CD14-positive monocyte (primary cell): ENCODE data around the gene LRRC45. TPM values are rescaled to one million over a fixed set of nuclear protein-coding genes. Genes with fewer than 3 reads are reported as not detected.

Experiments used
- DNase-seq, 3 donors: peaks; one replicate each; pipeline ENCODE4 v3.0.0-alpha.2; 2011 to 2022
- H2AFZ ChIP-seq: 2 replicates; pipeline ENCODE4 v1.6.0; 2012; ENCODE audit warnings: mild to moderate bottlenecking, low read depth, low read length, inconsistent platforms; ENCODE audit not compliant: insufficient read depth, poor library complexity, severe bottlenecking
- H3K27ac ChIP-seq, 2 donors: 1 replicate in 1 of 2; 2 replicates in 1 of 2; pipeline ENCODE4 v1.5.1; 2012 to 2013; ENCODE audit warnings: low read length in 2 of 2, control low read depth in 1 of 2, inconsistent platforms in 1 of 2, low read depth in 1 of 2, mild to moderate bottlenecking in 1 of 2
- H3K27me3 ChIP-seq, 2 donors: one replicate each; pipeline versions ENCODE4 v1.6.0 to v1.6.1; 2011 to 2013; ENCODE audit warnings: low read length in 2 of 2; ENCODE audit not compliant: control insufficient read depth in 2 of 2, insufficient read depth in 2 of 2
- H3K36me3 ChIP-seq, 2 donors: replicated peaks in 1 of 2; 1 replicate in 1 of 2; 2 replicates in 1 of 2; pipeline versions ENCODE4 v1.5.1 to v1.6.1; 2012 to 2013; ENCODE audit warnings: low read length in 2 of 2, control low read depth in 1 of 2, inconsistent platforms in 1 of 2, mild to moderate bottlenecking in 1 of 2; ENCODE audit not compliant: insufficient read depth in 2 of 2, control insufficient read depth in 1 of 2
- H3K4me1 ChIP-seq, 2 donors: 1 replicate in 1 of 2; 2 replicates in 1 of 2; pipeline versions ENCODE4 v1.5.1 to v1.6.1; 2012 to 2013; ENCODE audit warnings: low read length in 2 of 2, control low read depth in 1 of 2, inconsistent platforms in 1 of 2, mild to moderate bottlenecking in 1 of 2, moderate library complexity in 1 of 2; ENCODE audit not compliant: insufficient read depth in 2 of 2, control insufficient read depth in 1 of 2
- H3K4me2 ChIP-seq: replicated peaks from 2 replicates; pipeline ENCODE3; 2012; ENCODE audit warnings: low read length, moderate library complexity, mild to moderate bottlenecking; ENCODE audit not compliant: poor library complexity, severe bottlenecking; ENCODE audit errors: extremely low read depth
- H3K4me3 ChIP-seq, 3 experiments: fragments of 200-600 bp in 1 of 3; sonication (generic) in 1 of 3; replicated peaks in 1 of 3; 1 replicate in 2 of 3; 2 replicates in 1 of 3; pipeline ENCODE4 v1.5.1; 2011 to 2013; ENCODE audit warnings: low read length in 3 of 3, mild to moderate bottlenecking in 3 of 3, control low read depth in 2 of 3, low read depth in 2 of 3, inconsistent platforms in 1 of 3, moderate library complexity in 1 of 3
- H3K79me2 ChIP-seq: 2 replicates; pipeline ENCODE4 v1.6.0; 2012; ENCODE audit warnings: mild to moderate bottlenecking, control low read depth, inconsistent platforms, low read length, moderate library complexity; ENCODE audit not compliant: insufficient read depth
- H3K9ac ChIP-seq: 2 replicates; pipeline ENCODE4 v1.6.0; 2017; ENCODE audit warnings: low read length, mild to moderate bottlenecking; ENCODE audit not compliant: insufficient read depth, poor library complexity, severe bottlenecking
- H3K9me3 ChIP-seq, 2 donors: replicated peaks in 1 of 2; 1 replicate in 1 of 2; 2 replicates in 1 of 2; pipeline versions ENCODE4 v1.5.1 to v1.6.1; 2012 to 2013; ENCODE audit warnings: low read length in 2 of 2, control low read depth in 1 of 2; ENCODE audit not compliant: control insufficient read depth in 1 of 2, insufficient read depth in 1 of 2
- H4K20me1 ChIP-seq: 2 replicates; pipeline ENCODE4 v1.6.0; 2012; ENCODE audit warnings: mild to moderate bottlenecking, low read length, control low read depth, moderate library complexity; ENCODE audit not compliant: insufficient read depth
- H3K27ac Mint-ChIP-seq, 7 donors: one replicate each; pipeline ENCODE4 v1.8.0; 2020; ENCODE audit warnings: mild to moderate bottlenecking in 7 of 7, mixed read lengths in 7 of 7, moderate library complexity in 6 of 7, inconsistent platforms in 2 of 7
- H3K27me3 Mint-ChIP-seq, 3 donors: one replicate each; pipeline ENCODE4 v1.8.0; 2021 to 2022; ENCODE audit warnings: low read depth in 3 of 3, mild to moderate bottlenecking in 3 of 3, mixed read lengths in 3 of 3, moderate library complexity in 3 of 3, inconsistent platforms in 1 of 3
- H3K36me3 Mint-ChIP-seq, 2 donors: one replicate each; pipeline ENCODE4 v1.8.0; 2020; ENCODE audit warnings: mixed read lengths in 2 of 2, inconsistent platforms in 1 of 2, mild to moderate bottlenecking in 1 of 2
- H3K4me1 Mint-ChIP-seq: one replicate; pipeline ENCODE4 v1.8.0; 2020; ENCODE audit warnings: mild to moderate bottlenecking, mixed read lengths
- H3K4me3 Mint-ChIP-seq, 2 donors: one replicate each; pipeline ENCODE4 v1.8.0; 2020; ENCODE audit warnings: mild to moderate bottlenecking in 2 of 2, mixed read lengths in 2 of 2, moderate library complexity in 1 of 2
- H3K9me3 Mint-ChIP-seq, 7 donors: one replicate each; pipeline ENCODE4 v1.8.0; 2020 to 2022; ENCODE audit warnings: mixed read lengths in 7 of 7, mild to moderate bottlenecking in 6 of 7, moderate library complexity in 6 of 7, inconsistent platforms in 2 of 7
- CTCF ChIP-seq: fragments of 200-600 bp; IDR thresholded peaks from one replicate; pipeline ENCODE4 v1.8.0; 2022; ENCODE audit warnings: antibody characterized with exemption, mild to moderate bottlenecking
- WGBS: methylation state at CpG from one replicate; pipeline ENCODE4 v1.1.5; 2013; ENCODE audit warnings: missing lambda C conversion rate; ENCODE audit not compliant: insufficient coverage; 5-methylcytosine and 5-hydroxymethylcytosine counted together
- intact Hi-C, 2 donors: fragments of 100-400 bp; cut with micrococcal nuclease; formaldehyde crosslinking; loops; one replicate each; pipeline versions ENCODE4 v1.15.0 to v1.15.1; 2023
- polyA plus RNA-seq, 3 donors: library from polyadenylated mRNA; depleted of rRNA in 1 of 3; unstranded in 2 of 3; stranded (reverse) in 1 of 3; fragments of 300-500 nt in 2 of 3; fragments of >200 nt in 1 of 3; fragmentation: Illumina TruSeq in 2 of 3; gene quantifications; 1 replicate in 2 of 3; 2 replicates in 1 of 3; pipeline ENCODE4 v1.2.3, GENCODE V29; 2012 to 2021

The LRRC45 gene
- polyA plus RNA-seq, 3 donors: 2.6 to 12.2 (median 3.4) TPM

DNA sequence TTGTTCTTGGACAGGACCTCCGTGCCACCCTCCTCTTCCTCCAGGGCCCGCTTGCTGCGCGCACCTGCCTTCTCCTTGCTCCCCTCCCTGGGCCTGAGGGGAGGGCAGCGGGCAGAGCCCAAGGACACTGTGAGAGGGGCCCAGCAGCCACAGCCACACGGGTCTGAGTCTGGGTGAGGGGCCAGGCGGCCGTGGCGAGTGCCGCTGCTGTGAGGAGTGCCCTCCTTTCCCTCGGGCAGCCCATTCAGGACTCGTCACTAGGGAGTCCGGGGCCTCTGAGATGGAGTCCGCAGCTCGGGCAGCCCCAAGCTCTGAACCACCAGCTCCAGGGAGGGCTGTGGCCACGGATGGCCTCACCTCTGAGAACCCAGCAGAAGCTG, 36.9 kb downstream of the LRRC45 start:
- no peak for TF ChIP-seq CTCF
- H3K4me2 ChIP-seq: no peak overlapping the region
- H3K36me3 ChIP-seq: peaks cover 85 to 87% of the 10 kb centered on the region in 2 donors
- H3K4me3 Mint-ChIP-seq: no peak overlapping the region
- 94% methylated on average over 10 of the region's 16 CpGs for WGBS
- no peaks in the 10 kb centered on the region for H3K9me3 Mint-ChIP-seq
- peaks cover 30 to 63% of the 10 kb centered on the region in 2 donors for H3K36me3 Mint-ChIP-seq
- no peaks in the 10 kb centered on the region for H3K9me3 ChIP-seq
- no peaks in the 10 kb centered on the region for H3K27me3 Mint-ChIP-seq
- no peaks in the 10 kb centered on the region for H3K27me3 ChIP-seq
- intact Hi-C loops: no loop called here
- no peak overlapping the region for H3K9ac ChIP-seq
- H2AFZ ChIP-seq: no peak overlapping the region
- H4K20me1 ChIP-seq: peaks cover 10% of the 10 kb centered on the region
- H3K27ac ChIP-seq: no peak overlapping the region
- H3K4me3 ChIP-seq: no peak overlapping the region
- H3K27ac Mint-ChIP-seq: peak overlapping the region in 1 of 7 donors; percentile 75
- DNase-seq: no peak
- peaks cover 10 to 17% of the 10 kb centered on the region in 2 donors for H3K4me1 ChIP-seq
- peaks cover 10% of the 10 kb centered on the region for H3K79me2 ChIP-seq
- peaks cover 15% of the 10 kb centered on the region for H3K4me1 Mint-ChIP-seq

DNA sequence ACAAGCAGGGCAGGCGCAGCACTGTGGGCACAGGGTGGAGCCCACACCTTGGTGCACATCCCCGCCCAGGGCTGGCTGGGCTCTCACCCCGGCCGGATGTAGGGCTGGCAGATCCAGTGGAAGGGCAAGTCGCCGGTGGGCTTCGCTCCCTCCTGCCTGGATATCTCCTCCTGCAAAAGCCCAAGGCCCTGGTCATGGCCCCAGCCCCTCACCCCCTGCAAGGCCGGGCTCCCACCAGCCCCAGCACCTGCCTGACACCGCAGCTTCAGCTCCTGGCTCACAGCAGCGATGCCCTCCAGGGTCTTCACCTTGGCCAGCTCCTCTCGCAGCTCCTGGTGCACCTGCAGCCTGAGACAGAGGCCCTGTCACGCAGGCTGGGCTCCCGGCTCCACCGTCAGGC, 37.5 kb downstream of the LRRC45 start:
- no peak overlapping the region for H3K27ac Mint-ChIP-seq
- no peak overlapping the region for H3K4me3 Mint-ChIP-seq
- H3K9ac ChIP-seq: no peak overlapping the region
- H3K36me3 ChIP-seq: peaks cover 81% of the 10 kb centered on the region in 2 donors
- H3K27me3 ChIP-seq: no peaks in the 10 kb centered on the region
- H3K9me3 ChIP-seq: no peaks in the 10 kb centered on the region
- H3K4me1 ChIP-seq: peaks cover 13 to 20% of the 10 kb centered on the region in 2 donors
- H3K27ac ChIP-seq: no peak overlapping the region
- H3K79me2 ChIP-seq: peaks cover 14% of the 10 kb centered on the region
- no peak overlapping the region for H3K4me3 ChIP-seq
- H3K36me3 Mint-ChIP-seq: peaks cover 27 to 59% of the 10 kb centered on the region in 2 donors
- peaks cover 12% of the 10 kb centered on the region for H4K20me1 ChIP-seq
- H3K9me3 Mint-ChIP-seq: no peaks in the 10 kb centered on the region
- no peak for TF ChIP-seq CTCF
- H2AFZ ChIP-seq: no peak overlapping the region
- H3K4me2 ChIP-seq: no peak overlapping the region
- intact Hi-C loops: no loop called here
- peaks cover 15% of the 10 kb centered on the region for H3K4me1 Mint-ChIP-seq
- H3K27me3 Mint-ChIP-seq: no peaks in the 10 kb centered on the region
- WGBS: 92% methylated on average over 14 of the region's 14 CpGs
- no peak for DNase-seq
